Measurements from ENCODE around the gene BCAS3.
"Not testable (repeated sequence)": the region's sequence is repeated elsewhere in the genome, so short reads cannot be mapped to it uniquely, and the experiment has no call there.

- not testable (repeated sequence) for TF ChIP-seq TAF1 (IDR thresholded peaks at IDR 0.05; ENCODE audit: borderline replicate concordance, low read depth, low read length); POLR2AphosphoS5 (IDR thresholded peaks at IDR 0.05; ENCODE audit: low read depth, low read length); POLR2A (IDR thresholded peaks at IDR 0.05; ENCODE audit: low read depth, low read length)
Observed at GRCh38 chr17:61359513-61359912, 681.9 kb downstream of the BCAS3 start.
